Naive B cell (primary cell): Measurements from ENCODE around the gene CD84. TPM values are rescaled to one million over a fixed set of nuclear protein-coding genes. Genes with fewer than 3 reads are reported as not detected.

ENCODE experiments used
- ATAC-seq, 2 donors: fragments of 150-1000 bp; cut with Tn5 transposase; 2 replicates each; pipeline ENCODE4 v1.10.0; 2021; ENCODE audit warnings: low read depth in 2 of 2, mild to moderate bottlenecking in 2 of 2, moderate library complexity in 2 of 2
- DNase-seq: peaks from one replicate; pipeline ENCODE4 v3.0.0; 2022
- H3K27ac Mint-ChIP-seq, 6 donors: one replicate each; pipeline ENCODE4 v1.8.0; 2020 to 2022; ENCODE audit warnings: mild to moderate bottlenecking in 6 of 6, mixed read lengths in 6 of 6, moderate library complexity in 5 of 6, inconsistent platforms in 2 of 6
- H3K27me3 Mint-ChIP-seq, 3 donors: one replicate each; pipeline ENCODE4 v1.8.0; 2021 to 2022; ENCODE audit warnings: mixed read lengths in 3 of 3, mild to moderate bottlenecking in 1 of 3
- H3K36me3 Mint-ChIP-seq, 2 donors: one replicate each; pipeline ENCODE4 v1.8.0; 2020 to 2022; ENCODE audit warnings: mixed read lengths in 2 of 2, inconsistent platforms in 1 of 2, mild to moderate bottlenecking in 1 of 2
- H3K4me1 Mint-ChIP-seq, 3 donors: one replicate each; pipeline ENCODE4 v1.8.0; 2020 to 2022; ENCODE audit warnings: mixed read lengths in 3 of 3, inconsistent platforms in 1 of 3, mild to moderate bottlenecking in 1 of 3, moderate library complexity in 1 of 3
- H3K4me3 Mint-ChIP-seq, 8 donors: one replicate each; pipeline ENCODE4 v1.8.0; 2020 to 2022; ENCODE audit warnings: mild to moderate bottlenecking in 8 of 8, mixed read lengths in 8 of 8, moderate library complexity in 8 of 8, inconsistent platforms in 2 of 8
- H3K9me3 Mint-ChIP-seq, 7 donors: one replicate each; pipeline ENCODE4 v1.8.0; 2020 to 2022; ENCODE audit warnings: mixed read lengths in 7 of 7, mild to moderate bottlenecking in 5 of 7, inconsistent platforms in 2 of 7, moderate library complexity in 1 of 7
- polyA plus RNA-seq, 6 donors: library from polyadenylated mRNA; unstranded; fragments of 300-500 nt; fragmentation: Illumina TruSeq; gene quantifications; one replicate each; pipeline ENCODE4 v1.2.3, GENCODE V29; 2021; ENCODE audit warnings: low read depth in 6 of 6

Gene CD84
- polyA plus RNA-seq, 6 donors from 2014 or later, result 8.5 to 20.6 (median 13.1) TPM

DNA sequence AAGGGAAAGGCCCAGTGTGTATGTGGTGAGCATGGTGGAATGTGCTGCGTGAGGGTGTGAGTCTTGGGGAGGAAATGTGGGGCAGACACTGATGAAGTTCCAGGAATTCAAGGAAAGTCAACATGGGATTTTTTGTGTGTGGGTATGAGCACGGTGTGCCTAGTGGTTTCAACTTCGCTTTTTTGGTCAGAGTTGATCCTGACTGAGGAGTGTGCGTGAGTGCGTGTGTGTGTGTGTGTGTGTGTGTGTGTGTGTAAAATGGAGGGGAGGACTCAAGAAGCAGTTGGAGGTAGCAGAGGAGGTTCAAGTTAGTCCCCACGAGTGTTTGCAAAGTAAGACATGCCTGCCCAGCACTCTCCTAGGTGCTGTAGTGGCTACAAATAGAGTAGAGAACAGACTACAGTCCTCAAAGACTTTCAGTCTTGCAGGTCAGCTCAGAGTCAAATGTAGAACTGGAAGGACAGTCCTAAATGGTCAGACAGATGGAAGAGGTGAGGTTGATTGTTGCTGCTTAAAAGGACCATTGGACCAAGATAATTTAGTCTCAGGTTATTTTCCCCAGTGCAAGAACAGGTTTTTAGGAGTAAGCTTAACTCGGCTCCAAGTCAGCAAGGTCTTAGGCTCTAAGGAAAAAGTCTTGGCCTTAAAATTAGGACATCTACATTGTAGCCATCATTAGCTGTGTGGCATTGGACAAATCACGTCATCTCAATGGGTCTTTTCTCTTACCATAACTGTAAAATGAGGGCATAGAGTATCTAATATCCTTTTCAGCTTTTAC, 42.5 kb upstream of the CD84 start:
- no peaks in the 10 kb centered on the region for H3K27me3 Mint-ChIP-seq
- H3K4me1 Mint-ChIP-seq, result peaks cover 74 to 86% (median 85%) of the 10 kb centered on the region in 3 donors
- DNase-seq (no peak), ATAC-seq (peak; percentile 22 to 34)
- peaks cover 31 to 33% of the 10 kb centered on the region in 2 donors for H3K36me3 Mint-ChIP-seq
- peaks cover 0 to 8% (median 2%) of the 10 kb centered on the region in 7 donors for H3K9me3 Mint-ChIP-seq
- peak overlapping the region; percentile 60 to 93 (median 76) for H3K4me3 Mint-ChIP-seq
- peak overlapping the region; percentile 82 to 96 (median 94) for H3K27ac Mint-ChIP-seq

DNA sequence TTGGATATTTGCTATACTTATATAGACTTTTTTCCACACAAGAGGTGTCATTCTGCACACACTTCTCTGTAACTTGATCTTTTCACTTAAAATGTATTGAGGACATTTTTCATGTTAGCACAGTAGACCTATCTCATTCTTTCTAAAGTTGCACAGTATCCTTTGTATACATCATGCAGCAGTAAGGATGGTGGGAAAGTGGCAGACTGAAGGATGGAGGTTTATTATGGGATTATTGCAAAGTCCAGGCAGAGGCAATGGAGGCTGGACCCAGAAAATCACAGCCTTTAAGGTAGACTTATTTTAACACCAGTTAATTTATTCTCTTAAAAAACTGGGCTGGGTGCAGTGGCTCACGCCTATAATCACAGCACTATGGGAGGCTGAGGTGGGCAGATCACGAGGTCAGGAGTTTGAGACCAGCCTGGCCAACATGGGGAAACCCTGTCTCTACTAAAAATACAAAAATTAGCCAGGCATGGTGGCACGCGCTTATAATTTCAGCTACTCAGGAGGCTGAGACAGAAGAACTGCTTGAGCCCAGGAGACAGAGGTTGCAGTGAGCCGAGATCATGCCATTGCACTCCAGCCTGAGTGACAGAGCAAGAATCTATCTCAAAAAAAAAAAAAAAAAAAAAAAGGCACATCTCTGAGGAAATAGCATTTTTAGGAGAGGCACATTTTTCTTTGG, 41.8 kb upstream of the CD84 start:
- Mint-ChIP-seq H3K4me3 (peak overlapping the region; percentile 60 to 93 (median 76)), H3K36me3 (peaks cover 27 to 32% of the 10 kb centered on the region in 2 donors), H3K27me3 (no peaks in the 10 kb centered on the region), H3K9me3 (peaks cover 0 to 6% (median 2%) of the 10 kb centered on the region in 7 donors), H3K4me1 (peaks cover 69 to 78% (median 78%) of the 10 kb centered on the region in 3 donors), H3K27ac (peak overlapping the region; percentile 82 to 96 (median 94))
- peak; percentile 41 for DNase-seq
- peak; percentile 38 to 40 for ATAC-seq

DNA sequence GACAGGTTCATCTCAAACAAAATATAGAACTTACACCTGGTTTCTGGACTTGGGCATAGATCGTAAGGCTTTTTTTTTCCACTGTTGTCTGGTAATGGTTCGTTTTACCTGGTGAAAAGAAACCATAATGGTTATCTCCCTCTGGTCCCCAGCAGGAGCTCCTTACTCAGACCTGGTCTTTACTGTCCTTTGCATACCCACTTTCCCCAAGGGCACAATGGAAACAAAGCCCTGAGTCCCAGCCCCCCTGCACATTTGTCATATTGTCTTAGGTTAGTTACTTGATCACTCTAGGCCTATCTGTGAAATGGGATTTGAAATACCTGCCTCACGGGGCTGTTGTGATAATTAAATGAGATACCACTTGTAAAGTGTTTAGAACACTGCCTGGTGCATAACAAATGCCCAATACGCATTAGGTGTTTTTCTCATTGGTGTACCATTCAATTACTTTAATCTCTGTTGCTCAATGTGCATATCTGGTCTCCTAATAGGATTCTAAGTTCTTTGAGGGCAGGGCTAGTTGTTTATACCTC, 40.5 kb upstream of the CD84 start:
- ATAC-seq (no peak), DNase-seq (no peak)
- Mint-ChIP-seq H3K27ac (peak overlapping the region in 3 of 6 donors; percentile 2 to 95 (median 54)), H3K27me3 (no peaks in the 10 kb centered on the region), H3K9me3 (peaks cover 0 to 6% (median 2%) of the 10 kb centered on the region in 7 donors), H3K4me1 (peaks cover 61 to 66% (median 65%) of the 10 kb centered on the region in 3 donors), H3K4me3 (no peak overlapping the region), H3K36me3 (peaks cover 27 to 32% of the 10 kb centered on the region in 2 donors)

DNA sequence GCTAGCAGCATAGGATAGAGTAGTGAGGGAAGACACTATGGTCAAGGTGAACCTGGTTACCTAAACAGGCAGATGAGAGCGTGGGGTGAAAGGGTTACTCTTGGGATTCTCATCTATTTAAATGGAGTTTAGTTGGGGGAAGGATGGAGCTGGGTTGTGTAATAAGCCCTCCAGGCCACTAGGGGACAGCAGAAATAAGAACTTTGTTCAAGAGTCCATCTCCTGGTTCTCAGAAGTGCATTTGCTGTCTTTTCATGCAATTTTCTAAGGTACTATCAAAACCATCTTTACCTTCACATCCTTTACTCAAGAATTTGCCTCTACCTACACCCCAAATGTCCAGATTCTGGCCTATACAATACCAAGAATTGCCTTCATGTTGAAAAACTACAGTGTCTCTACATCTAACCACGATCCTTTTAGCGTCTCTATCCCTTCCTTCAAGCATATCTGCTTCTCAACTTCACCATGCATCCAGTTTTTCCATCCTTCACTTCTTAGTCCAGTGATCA, 39.5 kb upstream of the CD84 start:
- no peak for DNase-seq

DNA sequence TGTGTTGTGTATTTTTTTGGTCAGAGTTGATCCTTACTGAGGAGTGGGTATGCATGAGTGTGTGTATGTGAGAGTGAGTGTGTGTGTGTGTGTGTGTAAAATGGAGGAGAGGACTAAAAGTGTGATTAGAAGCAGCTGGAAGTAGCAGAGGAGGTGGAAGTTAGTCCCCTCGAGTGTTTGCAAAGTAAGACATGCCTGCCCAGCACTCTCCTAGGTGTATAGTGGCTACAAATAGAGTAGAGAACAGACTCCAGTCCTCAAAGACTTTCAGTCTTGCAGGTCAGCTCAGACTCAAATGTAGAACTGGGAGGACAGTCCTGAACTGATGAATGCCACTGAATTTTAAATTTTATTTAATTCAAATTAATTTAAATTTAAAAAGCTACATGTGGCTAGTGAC, 39.0 kb upstream of the CD84 start:
- no peaks in the 10 kb centered on the region for H3K27me3 Mint-ChIP-seq
- DNase-seq (no peak), ATAC-seq (no peak)
- no peak overlapping the region for H3K4me3 Mint-ChIP-seq
- H3K4me1 Mint-ChIP-seq, result peaks cover 49 to 57% (median 51%) of the 10 kb centered on the region in 3 donors
- peaks cover 26 to 29% of the 10 kb centered on the region in 2 donors for H3K36me3 Mint-ChIP-seq
- H3K27ac Mint-ChIP-seq, result peak overlapping the region in 4 of 6 donors; percentile 1 to 80 (median 31)
- H3K9me3 Mint-ChIP-seq, result peaks cover 0 to 6% (median 2%) of the 10 kb centered on the region in 7 donors

More for the DNA sequence above, 39.5 kb upstream of the CD84 start:
- peaks cover 51 to 62% (median 56%) of the 10 kb centered on the region in 3 donors for H3K4me1 Mint-ChIP-seq
- peaks cover 0 to 6% (median 2%) of the 10 kb centered on the region in 7 donors for H3K9me3 Mint-ChIP-seq
- peak overlapping the region in 4 of 8 donors; percentile 1 to 59 (median 23) for H3K4me3 Mint-ChIP-seq
- H3K36me3 Mint-ChIP-seq, result peaks cover 26 to 27% of the 10 kb centered on the region in 2 donors
- no peak for ATAC-seq
- peak overlapping the region in 4 of 6 donors; percentile 2 to 95 (median 20) for H3K27ac Mint-ChIP-seq
- no peaks in the 10 kb centered on the region for H3K27me3 Mint-ChIP-seq

DNA sequence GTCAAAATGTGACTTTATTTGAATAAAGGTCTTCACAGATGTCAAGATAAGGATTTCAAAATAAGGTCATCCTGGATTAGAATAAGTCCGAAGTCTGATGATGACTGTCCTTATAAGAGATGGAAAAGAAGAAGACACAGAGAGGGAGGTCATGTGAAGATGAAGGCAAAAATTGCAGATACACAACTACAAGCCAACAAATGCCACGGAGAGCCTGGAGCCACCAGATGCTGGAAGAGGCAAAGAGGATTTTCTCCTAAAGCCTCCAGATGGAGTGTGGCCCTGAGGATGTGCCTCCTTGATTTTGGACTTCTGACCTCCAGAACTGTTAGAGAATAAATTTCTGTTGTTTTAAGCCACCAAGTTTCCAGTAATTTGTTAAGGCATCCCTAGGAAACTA, 36.4 kb upstream of the CD84 start:
- Mint-ChIP-seq H3K27ac (peak overlapping the region in 1 of 6 donors; percentile 39), H3K4me3 (peak overlapping the region in 1 of 8 donors; percentile 16), H3K36me3 (peaks cover 38 to 47% of the 10 kb centered on the region in 2 donors), H3K9me3 (peaks cover 0 to 6% (median 2%) of the 10 kb centered on the region in 7 donors), H3K4me1 (peaks cover 25 to 39% (median 31%) of the 10 kb centered on the region in 3 donors), H3K27me3 (no peaks in the 10 kb centered on the region)
- DNase-seq (no peak), ATAC-seq (no peak)

DNA sequence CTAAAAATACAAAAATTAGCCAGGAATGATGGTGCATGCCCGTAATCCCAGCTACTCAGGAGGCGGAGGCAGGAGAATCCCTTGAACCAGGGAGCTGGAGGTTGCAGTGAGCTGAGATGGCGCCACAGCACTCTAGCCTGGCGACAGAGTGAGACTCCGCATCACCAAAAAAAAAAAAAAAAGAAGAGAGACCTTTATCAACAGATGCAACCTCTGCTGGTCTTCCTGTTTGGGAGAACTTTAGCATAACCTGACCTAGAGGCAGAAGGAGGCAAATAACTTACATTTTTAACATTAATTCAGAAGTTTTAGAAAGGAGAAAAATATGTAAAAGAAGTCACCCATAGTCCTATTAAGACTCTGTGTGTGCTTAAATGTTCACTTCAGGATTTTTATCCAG, 35.1 kb upstream of the CD84 start:
- H3K27ac Mint-ChIP-seq, result peak overlapping the region in 1 of 6 donors; percentile 67
- no peaks in the 10 kb centered on the region for H3K27me3 Mint-ChIP-seq
- peak overlapping the region in 2 of 8 donors; percentile 39 to 59 for H3K4me3 Mint-ChIP-seq
- peaks cover 0 to 6% (median 2%) of the 10 kb centered on the region in 7 donors for H3K9me3 Mint-ChIP-seq
- DNase-seq (no peak), ATAC-seq (no peak)
- peaks cover 30 to 44% of the 10 kb centered on the region in 2 donors for H3K36me3 Mint-ChIP-seq
- peaks cover 17 to 32% (median 28%) of the 10 kb centered on the region in 3 donors for H3K4me1 Mint-ChIP-seq

DNA sequence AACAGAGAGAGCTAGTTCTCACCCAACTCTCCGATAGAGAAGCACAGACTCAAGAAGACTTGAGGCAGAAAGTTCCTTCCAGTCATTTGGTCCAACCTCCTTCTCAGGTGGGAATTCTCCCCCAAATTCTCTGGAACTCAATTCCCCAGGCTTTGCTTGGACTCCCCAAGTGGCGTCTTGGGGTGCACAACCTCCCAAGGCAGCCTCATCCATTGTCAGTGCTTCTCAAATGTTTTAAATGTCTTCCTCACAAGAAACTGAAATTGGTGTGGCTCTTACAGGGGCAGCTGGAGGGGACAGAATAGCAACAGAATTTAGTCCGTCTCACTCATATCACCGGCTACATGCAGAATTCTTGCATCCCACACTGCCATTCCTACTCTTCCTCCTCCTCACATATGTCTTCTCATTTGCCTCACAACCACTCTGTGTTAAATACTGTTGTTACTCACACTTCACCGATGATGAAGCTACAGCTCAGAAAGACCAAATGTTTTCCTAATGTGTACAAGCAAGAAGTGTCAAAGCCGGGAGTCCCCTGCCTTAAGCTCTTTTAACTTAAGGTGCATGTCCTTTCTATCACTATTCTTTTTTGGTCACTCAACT, 33.4 kb upstream of the CD84 start:
- H3K4me3 Mint-ChIP-seq, result no peak overlapping the region
- peaks cover 18 to 28% of the 10 kb centered on the region in 2 donors for H3K36me3 Mint-ChIP-seq
- H3K27ac Mint-ChIP-seq, result peak overlapping the region in 1 of 6 donors; percentile 59

DNA sequence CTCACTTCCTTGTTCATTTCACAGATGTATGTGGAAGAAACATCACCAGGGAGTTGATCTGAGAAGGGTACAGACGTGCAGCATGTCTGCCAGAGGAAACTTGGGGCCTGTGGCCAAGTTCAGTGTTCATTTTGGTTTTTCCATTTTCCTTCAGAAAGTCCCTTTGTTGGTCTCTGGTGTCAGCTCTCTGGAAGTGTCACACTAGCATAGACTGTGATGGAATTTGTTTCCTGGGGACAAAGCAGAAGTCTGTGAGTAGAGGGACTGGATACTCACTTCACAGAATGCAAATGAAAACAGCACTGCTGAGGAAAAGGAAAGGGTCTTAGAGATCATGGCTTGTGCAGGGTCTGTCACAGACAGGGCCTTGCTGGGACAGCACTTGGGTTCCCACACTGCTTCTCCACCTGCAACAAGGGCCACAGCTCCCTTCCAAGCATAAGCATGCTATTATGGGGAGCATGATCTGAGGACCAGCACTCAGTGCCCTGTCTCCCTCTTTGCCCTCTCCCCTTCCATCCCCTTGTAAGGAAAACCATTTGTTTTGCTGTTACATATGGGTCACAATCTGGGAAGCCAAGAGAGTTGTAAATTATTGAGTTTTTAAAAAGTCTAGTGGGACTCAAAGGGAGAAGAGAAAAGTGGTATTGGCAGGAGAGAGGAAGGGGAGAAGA, 31.4 kb upstream of the CD84 start:
- H3K27ac Mint-ChIP-seq, result peak overlapping the region in 4 of 6 donors; percentile 42 to 88 (median 60)
- ATAC-seq, result no peak
- H3K9me3 Mint-ChIP-seq, result no peaks in the 10 kb centered on the region
- no peak overlapping the region for H3K4me3 Mint-ChIP-seq
- peaks cover 26 to 44% (median 33%) of the 10 kb centered on the region in 3 donors for H3K4me1 Mint-ChIP-seq
- H3K27me3 Mint-ChIP-seq, result no peaks in the 10 kb centered on the region
- peaks cover 18 to 28% of the 10 kb centered on the region in 2 donors for H3K36me3 Mint-ChIP-seq
- no peak for DNase-seq

More for the DNA sequence above, 33.4 kb upstream of the CD84 start:
- H3K27me3 Mint-ChIP-seq, result no peaks in the 10 kb centered on the region
- H3K9me3 Mint-ChIP-seq, result no peaks in the 10 kb centered on the region
- no peak for DNase-seq
- no peak for ATAC-seq
- peaks cover 9 to 28% (median 19%) of the 10 kb centered on the region in 3 donors for H3K4me1 Mint-ChIP-seq

DNA sequence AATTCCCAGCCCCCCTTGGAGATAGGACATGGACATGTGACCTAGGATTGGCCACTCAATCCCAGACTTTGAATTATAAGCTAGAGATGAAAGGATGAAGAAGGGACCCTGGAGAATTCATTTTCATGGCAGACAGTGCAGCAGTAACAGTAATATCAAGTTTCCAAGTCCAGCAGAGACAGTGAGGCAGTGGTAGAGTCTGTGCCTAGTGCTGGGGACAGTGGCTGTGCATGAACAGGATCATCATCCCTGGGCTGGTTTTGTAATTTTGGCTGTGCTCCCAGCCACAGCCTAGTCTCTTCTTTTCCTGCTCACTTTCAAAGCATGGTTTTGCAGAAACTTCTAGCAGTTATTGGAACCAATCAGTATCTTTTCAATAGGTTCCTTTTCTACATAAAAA, 29.6 kb upstream of the CD84 start:
- DNase-seq, result no peak
- H3K9me3 Mint-ChIP-seq, result peaks cover 0 to 13% (median 7%) of the 10 kb centered on the region in 7 donors
- peaks cover 25 to 34% of the 10 kb centered on the region in 2 donors for H3K36me3 Mint-ChIP-seq
- H3K27me3 Mint-ChIP-seq, result no peaks in the 10 kb centered on the region
- no peak for ATAC-seq
- H3K27ac Mint-ChIP-seq, result peak overlapping the region in 4 of 6 donors; percentile 15 to 85 (median 60)
- peaks cover 33 to 46% (median 36%) of the 10 kb centered on the region in 3 donors for H3K4me1 Mint-ChIP-seq
- no peak overlapping the region for H3K4me3 Mint-ChIP-seq

DNA sequence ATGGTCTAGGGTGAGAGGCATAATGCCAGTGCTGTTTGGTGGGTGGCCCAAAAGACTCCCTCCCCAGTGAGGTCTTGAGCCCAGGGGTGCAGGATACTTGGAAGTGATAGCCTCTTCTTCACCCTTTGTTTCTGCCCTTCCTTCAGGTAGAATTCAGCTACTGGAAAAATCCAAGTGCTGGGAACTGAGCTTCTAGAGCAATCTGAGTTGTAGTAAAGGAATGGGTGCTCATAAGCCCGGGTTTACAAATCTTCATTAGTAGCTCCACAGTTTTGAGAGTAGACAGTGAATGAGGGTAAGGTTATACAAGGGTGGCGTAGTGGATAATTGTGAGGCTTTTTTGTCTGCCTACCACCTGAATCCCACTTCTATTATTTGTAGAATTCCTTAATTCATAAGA, 29.2 kb upstream of the CD84 start:
- H3K4me1 Mint-ChIP-seq, result peaks cover 33 to 45% (median 35%) of the 10 kb centered on the region in 3 donors
- DNase-seq (no peak), ATAC-seq (no peak)
- H3K27ac Mint-ChIP-seq, result peak overlapping the region in 4 of 6 donors; percentile 39 to 85 (median 76)
- peaks cover 0 to 17% (median 10%) of the 10 kb centered on the region in 7 donors for H3K9me3 Mint-ChIP-seq
- peaks cover 25 to 31% of the 10 kb centered on the region in 2 donors for H3K36me3 Mint-ChIP-seq
- H3K27me3 Mint-ChIP-seq, result no peaks in the 10 kb centered on the region
- no peak overlapping the region for H3K4me3 Mint-ChIP-seq

DNA sequence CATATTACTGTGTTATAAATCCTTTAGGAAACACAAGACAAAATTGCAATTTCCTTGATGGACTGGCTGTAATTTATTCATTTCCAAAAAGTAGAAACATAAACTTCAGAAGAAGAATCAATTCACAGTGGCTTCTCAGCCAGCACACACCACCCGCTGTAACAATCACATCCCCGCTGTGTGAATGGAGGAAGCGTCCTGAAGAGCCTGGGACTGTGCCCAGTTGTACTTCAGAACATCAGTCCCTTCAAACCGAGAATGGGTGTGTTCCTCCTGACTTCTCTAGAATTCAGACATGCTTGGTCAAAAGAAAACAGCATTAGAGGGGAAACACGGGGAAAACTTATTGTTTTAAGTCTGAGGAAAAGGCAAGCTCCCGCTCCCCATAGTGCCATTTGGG, 28.8 kb upstream of the CD84 start:
- no peak for DNase-seq
- Mint-ChIP-seq H3K36me3 (peaks cover 23 to 30% of the 10 kb centered on the region in 2 donors), H3K4me3 (no peak overlapping the region), H3K27ac (peak overlapping the region in 3 of 6 donors; percentile 24 to 90 (median 39)), H3K4me1 (peaks cover 33 to 45% (median 33%) of the 10 kb centered on the region in 3 donors), H3K27me3 (no peaks in the 10 kb centered on the region), H3K9me3 (peaks cover 2 to 21% (median 13%) of the 10 kb centered on the region in 7 donors)
- ATAC-seq, result no peak
